Activated naive CD4-positive, alpha-beta T cell treated with anti-CD3 and anti-CD28 coated beads, Interleukin-2, amount 50 U/mL, for 24 hours (primary cell): ENCODE results near the gene CELSR1.
A peak's percentile ranks its signal among the peaks of the same experiment; 100 is the strongest.

Experiments
- H3K27ac Mint-ChIP-seq: one replicate; pipeline ENCODE4 v1.8.0; 2021; ENCODE audit warnings: mild to moderate bottlenecking, mixed read lengths
- H3K27me3 Mint-ChIP-seq: one replicate; pipeline ENCODE4 v1.8.0; 2021; ENCODE audit warnings: mixed read lengths
- H3K36me3 Mint-ChIP-seq: one replicate; pipeline ENCODE4 v1.8.0; 2021; ENCODE audit warnings: mixed read lengths
- H3K4me1 Mint-ChIP-seq: one replicate; pipeline ENCODE4 v1.8.0; 2021; ENCODE audit warnings: mixed read lengths
- H3K4me3 Mint-ChIP-seq: one replicate; pipeline ENCODE4 v1.8.0; 2021; ENCODE audit warnings: mild to moderate bottlenecking, mixed read lengths
- H3K9me3 Mint-ChIP-seq: one replicate; pipeline ENCODE4 v1.8.0; 2021; ENCODE audit warnings: mixed read lengths

The CELSR1 gene, protein sequence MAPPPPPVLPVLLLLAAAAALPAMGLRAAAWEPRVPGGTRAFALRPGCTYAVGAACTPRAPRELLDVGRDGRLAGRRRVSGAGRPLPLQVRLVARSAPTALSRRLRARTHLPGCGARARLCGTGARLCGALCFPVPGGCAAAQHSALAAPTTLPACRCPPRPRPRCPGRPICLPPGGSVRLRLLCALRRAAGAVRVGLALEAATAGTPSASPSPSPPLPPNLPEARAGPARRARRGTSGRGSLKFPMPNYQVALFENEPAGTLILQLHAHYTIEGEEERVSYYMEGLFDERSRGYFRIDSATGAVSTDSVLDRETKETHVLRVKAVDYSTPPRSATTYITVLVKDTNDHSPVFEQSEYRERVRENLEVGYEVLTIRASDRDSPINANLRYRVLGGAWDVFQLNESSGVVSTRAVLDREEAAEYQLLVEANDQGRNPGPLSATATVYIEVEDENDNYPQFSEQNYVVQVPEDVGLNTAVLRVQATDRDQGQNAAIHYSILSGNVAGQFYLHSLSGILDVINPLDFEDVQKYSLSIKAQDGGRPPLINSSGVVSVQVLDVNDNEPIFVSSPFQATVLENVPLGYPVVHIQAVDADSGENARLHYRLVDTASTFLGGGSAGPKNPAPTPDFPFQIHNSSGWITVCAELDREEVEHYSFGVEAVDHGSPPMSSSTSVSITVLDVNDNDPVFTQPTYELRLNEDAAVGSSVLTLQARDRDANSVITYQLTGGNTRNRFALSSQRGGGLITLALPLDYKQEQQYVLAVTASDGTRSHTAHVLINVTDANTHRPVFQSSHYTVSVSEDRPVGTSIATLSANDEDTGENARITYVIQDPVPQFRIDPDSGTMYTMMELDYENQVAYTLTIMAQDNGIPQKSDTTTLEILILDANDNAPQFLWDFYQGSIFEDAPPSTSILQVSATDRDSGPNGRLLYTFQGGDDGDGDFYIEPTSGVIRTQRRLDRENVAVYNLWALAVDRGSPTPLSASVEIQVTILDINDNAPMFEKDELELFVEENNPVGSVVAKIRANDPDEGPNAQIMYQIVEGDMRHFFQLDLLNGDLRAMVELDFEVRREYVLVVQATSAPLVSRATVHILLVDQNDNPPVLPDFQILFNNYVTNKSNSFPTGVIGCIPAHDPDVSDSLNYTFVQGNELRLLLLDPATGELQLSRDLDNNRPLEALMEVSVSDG (N-terminal part only)

GRCh38 chr22:46537225-46537945 lies at the start of gene CELSR1:
Gene CELSR1 (minus strand): TSS chr22:46537620. CDS start chr22:46537170, 450 bp downstream.
- peak within 1 kb of the TSS; percentile 30 for H3K27ac Mint-ChIP-seq
- H3K4me1 Mint-ChIP-seq, result peaks cover 11% of the 10 kb centered on the region
- H3K27me3 Mint-ChIP-seq, result peaks cover 19% of the 10 kb centered on the region
- H3K4me3 Mint-ChIP-seq, result peak within 1 kb of the TSS; percentile 51
- no peaks in the 10 kb centered on the region for H3K36me3 Mint-ChIP-seq
- H3K9me3 Mint-ChIP-seq, result no peaks in the 10 kb centered on the region

GRCh38 chr22:46587061-46587460 lies 49.6 kb upstream of the CELSR1 start:
- Mint-ChIP-seq H3K27ac (peak overlapping the region; percentile 35), H3K4me1 (peaks cover 14% of the 10 kb centered on the region), H3K9me3 (no peaks in the 10 kb centered on the region), H3K36me3 (no peaks in the 10 kb centered on the region), H3K4me3 (peak overlapping the region; percentile 51), H3K27me3 (no peaks in the 10 kb centered on the region)

- Mint-ChIP-seq H3K36me3 (no peaks in the 10 kb centered on the region), H3K9me3 (no peaks in the 10 kb centered on the region), H3K4me1 (peaks cover 12% of the 10 kb centered on the region), H3K4me3 (no peak overlapping the region), H3K27ac (peak overlapping the region; percentile 35), H3K27me3 (no peaks in the 10 kb centered on the region)
These were observed 49.2 kb upstream of the CELSR1 start for GRCh38 chr22:46586531-46587011.

GRCh38 chr22:46586123-46586519 lies 48.7 kb upstream of the CELSR1 start:
- Mint-ChIP-seq H3K36me3 (no peaks in the 10 kb centered on the region), H3K27me3 (no peaks in the 10 kb centered on the region), H3K27ac (no peak overlapping the region), H3K4me3 (no peak overlapping the region), H3K4me1 (peaks cover 16% of the 10 kb centered on the region), H3K9me3 (no peaks in the 10 kb centered on the region)

DNA sequence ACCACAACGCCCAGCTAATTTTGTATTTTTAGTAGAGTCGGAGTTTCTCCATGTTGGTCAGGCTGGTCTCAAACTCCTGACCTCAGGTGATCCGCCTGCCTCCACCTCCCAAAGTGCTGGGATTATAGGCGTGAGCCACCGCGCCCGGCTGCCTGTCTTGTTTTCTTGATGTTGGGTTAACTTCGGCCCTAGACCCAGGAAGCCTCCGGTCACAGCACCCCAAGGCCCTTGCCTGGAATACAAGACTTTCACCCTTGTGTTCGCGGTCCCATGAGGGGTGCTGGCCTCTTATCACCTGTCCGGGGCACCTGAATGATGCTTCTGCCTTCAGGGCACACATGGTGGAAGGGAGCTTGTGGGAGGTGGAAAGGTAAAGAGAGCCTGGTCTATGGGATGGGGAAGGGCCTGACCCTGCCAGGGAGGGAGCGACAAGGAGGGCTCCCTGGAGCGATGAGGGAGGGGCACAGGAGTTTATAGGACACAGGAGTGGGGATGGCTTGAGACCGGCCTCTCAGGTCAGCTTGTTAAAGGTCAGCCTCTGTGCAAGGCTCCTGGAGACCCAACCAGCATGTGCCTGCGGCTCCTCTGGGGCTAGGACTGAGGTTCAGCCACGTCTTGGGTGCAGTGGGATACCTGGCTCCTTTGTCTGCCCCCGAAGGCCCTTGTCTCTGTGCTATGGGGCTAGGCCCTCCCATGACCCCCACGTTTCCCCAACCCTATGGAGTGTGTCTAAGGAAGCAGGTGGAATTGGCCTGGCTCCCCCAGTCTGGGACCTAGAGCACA lies 48.1 kb upstream of the CELSR1 start:
- Mint-ChIP-seq H3K4me1 (peaks cover 16% of the 10 kb centered on the region), H3K36me3 (no peaks in the 10 kb centered on the region), H3K27ac (no peak overlapping the region), H3K9me3 (no peaks in the 10 kb centered on the region), H3K27me3 (no peaks in the 10 kb centered on the region), H3K4me3 (no peak overlapping the region)

- H3K4me1 Mint-ChIP-seq, result peaks cover 23% of the 10 kb centered on the region
These were observed 46.9 kb upstream of the CELSR1 start for GRCh38 chr22:46584081-46584921.

GRCh38 chr22:46583571-46583970 lies 46.2 kb upstream of the CELSR1 start:
- no peaks in the 10 kb centered on the region for H3K9me3 Mint-ChIP-seq
- H3K36me3 Mint-ChIP-seq, result no peaks in the 10 kb centered on the region
- no peaks in the 10 kb centered on the region for H3K27me3 Mint-ChIP-seq
- no peak overlapping the region for H3K27ac Mint-ChIP-seq
- no peak overlapping the region for H3K4me3 Mint-ChIP-seq
- H3K4me1 Mint-ChIP-seq, result peaks cover 30% of the 10 kb centered on the region

More at GRCh38 chr22:46584081-46584921, 46.9 kb upstream of the CELSR1 start:
- Mint-ChIP-seq H3K27ac (no peak overlapping the region), H3K36me3 (no peaks in the 10 kb centered on the region), H3K27me3 (no peaks in the 10 kb centered on the region), H3K4me3 (no peak overlapping the region), H3K9me3 (no peaks in the 10 kb centered on the region)

GRCh38 chr22:46582281-46582933 lies 45.0 kb upstream of the CELSR1 start:
- no peak overlapping the region for H3K27ac Mint-ChIP-seq

DNA sequence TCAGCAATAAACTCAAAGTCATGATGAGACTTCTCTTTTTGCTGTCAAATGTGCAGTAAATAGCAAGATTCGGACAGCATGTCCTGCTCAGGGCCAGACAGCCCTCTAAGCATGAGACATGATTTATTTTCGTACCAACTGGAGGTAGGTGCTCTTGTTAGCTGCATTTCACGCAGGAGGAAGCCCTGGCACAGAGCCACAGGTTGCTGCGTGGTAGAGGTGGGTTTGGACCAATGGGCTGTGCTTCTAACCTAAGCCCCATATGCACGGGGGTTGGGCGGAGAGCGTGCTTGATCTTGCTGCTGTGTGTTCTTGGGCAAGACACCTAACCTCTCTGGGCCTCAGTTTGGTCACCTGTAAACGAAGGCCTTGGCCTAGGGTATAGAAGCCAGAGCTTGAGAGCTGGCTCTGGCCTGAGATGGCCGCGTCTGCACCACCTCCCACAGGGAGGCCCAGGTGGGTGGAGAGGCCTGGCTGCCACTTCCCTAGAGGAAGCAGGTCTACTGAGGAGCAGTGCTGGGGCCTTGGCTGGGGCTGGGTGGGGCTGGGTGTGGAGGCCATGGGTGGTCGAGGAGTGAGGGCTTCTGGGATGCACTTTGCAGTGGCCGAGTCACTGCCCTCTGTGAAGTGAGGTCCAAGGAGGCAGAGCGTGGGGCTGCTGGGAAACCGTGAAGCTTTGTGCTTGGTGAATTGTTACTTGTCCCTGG lies 44.3 kb upstream of the CELSR1 start:
- Mint-ChIP-seq H3K27ac (no peak overlapping the region), H3K4me3 (no peak overlapping the region), H3K4me1 (peaks cover 25% of the 10 kb centered on the region), H3K27me3 (no peaks in the 10 kb centered on the region), H3K36me3 (no peaks in the 10 kb centered on the region), H3K9me3 (no peaks in the 10 kb centered on the region)

More at GRCh38 chr22:46582281-46582933, 45.0 kb upstream of the CELSR1 start:
- Mint-ChIP-seq H3K27me3 (no peaks in the 10 kb centered on the region), H3K4me1 (peaks cover 31% of the 10 kb centered on the region), H3K36me3 (no peaks in the 10 kb centered on the region), H3K9me3 (no peaks in the 10 kb centered on the region), H3K4me3 (no peak overlapping the region)

DNA sequence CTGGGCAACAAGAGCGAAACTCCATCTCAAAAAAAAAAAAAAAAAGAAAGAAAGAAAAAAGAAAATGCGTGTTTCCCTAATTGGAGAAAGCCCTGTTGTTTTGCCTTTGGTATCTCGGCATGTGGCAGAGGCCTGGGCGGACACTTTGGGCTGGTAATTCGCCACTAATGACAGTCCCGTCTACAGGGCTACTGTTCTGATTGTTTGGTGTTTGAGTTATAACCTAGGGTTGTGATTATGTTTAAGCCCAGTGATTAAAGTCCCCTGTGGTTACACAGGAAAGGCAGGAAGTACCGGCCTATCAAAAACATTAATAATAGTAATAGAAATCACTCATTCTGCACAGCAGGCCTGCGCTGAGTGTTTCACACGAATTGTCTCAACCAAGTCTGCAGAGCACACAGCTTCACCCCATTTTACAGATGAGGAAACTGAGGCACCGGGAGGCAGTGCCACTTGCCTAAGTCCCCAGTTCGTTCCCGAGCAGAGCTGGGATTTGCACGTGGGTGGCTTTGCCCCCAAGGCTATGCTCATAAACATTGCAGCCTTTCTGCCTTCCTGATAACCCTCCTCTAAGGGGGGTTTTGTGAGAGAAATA lies 43.6 kb upstream of the CELSR1 start:
- no peaks in the 10 kb centered on the region for H3K27me3 Mint-ChIP-seq
- no peak overlapping the region for H3K27ac Mint-ChIP-seq
- H3K4me1 Mint-ChIP-seq, result peaks cover 27% of the 10 kb centered on the region
- no peak overlapping the region for H3K4me3 Mint-ChIP-seq
- no peaks in the 10 kb centered on the region for H3K9me3 Mint-ChIP-seq
- no peaks in the 10 kb centered on the region for H3K36me3 Mint-ChIP-seq

DNA sequence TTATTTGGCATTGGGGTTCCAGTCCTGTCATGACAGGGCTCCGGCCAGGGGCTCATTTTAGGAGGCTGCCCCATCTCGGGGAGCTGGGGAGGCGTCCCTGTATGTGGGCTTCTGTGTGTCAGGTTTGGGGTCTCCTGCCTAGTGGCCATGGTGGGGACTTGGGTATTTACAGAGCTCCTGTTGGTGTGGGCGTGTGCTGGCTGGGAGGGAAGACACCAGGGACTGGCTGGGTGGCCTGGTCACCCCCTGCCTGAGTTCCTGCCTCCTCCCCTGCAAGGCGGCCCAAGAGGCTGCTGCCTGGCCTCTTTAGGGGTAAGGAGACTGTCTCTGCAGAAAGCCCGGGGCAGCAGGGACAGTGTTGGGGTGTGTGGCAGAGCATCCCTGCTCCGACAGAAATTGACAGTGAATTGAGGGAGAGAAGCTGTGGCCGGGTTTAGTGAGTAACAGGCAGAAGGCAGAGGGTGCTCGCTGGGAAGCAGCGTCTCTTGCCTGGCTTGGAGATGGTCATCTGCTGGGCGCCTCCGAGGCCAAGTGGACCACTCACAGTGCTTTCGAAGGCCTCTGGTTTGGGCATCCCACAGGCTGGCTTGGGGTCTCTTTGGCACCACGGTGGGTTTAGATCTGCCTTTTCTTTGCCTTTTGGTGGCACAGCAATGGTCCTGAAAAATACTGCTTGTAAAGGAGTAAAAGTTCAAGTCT lies 42.5 kb upstream of the CELSR1 start:
- Mint-ChIP-seq H3K4me3 (peak overlapping the region; percentile 91), H3K36me3 (no peaks in the 10 kb centered on the region), H3K27ac (peak overlapping the region; percentile 12), H3K9me3 (no peaks in the 10 kb centered on the region), H3K4me1 (peaks cover 37% of the 10 kb centered on the region), H3K27me3 (no peaks in the 10 kb centered on the region)
